ENCODE results near the gene PCDHGA8.
"Not testable (repeated sequence)": the region's sequence is repeated elsewhere in the genome, so short reads cannot be mapped to it uniquely, and the experiment has no call there.

The PCDHGA8 gene

GRCh38 chr5:141403387-141403786 lies 11.0 kb downstream of the PCDHGA8 start:
- DNase-seq: no peak

GRCh38 chr5:141407790-141408505 lies 15.5 kb downstream of the PCDHGA8 start, which contains the start of gene PCDHGB6:
Gene PCDHGB6 (plus strand): TSS chr5:141408021. CDS start chr5:141408203, 182 bp downstream.
- not testable (repeated sequence) for DNase-seq

DNA sequence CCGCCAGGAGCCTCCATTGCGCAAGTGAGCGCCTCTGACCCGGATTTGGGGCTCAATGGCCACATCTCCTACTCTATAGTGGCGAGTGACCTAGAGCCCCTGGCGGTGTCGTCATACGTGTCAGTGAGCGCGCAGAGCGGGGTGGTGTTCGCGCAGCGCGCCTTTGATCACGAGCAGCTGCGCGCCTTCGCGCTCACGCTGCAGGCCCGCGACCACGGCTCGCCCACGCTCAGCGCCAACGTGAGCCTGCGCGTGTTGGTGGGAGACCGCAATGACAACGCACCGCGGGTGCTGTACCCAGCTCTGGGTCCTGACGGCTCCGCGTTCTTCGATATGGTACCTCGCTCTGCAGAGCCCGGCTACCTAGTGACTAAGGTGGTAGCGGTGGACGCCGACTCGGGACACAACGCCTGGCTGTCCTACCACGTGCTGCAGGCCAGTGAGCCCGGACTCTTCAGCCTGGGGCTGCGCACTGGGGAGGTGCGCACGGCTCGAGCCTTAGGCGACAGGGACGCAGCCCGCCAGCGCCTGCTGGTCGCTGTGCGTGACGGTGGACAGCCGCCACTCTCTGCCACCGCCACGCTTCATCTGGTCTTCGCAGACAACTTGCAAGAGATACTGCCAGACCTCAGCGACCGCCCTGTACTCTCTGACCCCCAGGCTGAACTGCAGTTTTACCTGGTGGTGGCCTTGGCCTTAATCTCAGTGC lies 17.3 kb downstream of the PCDHGA8 start:
- DNase-seq: no peak

DNA sequence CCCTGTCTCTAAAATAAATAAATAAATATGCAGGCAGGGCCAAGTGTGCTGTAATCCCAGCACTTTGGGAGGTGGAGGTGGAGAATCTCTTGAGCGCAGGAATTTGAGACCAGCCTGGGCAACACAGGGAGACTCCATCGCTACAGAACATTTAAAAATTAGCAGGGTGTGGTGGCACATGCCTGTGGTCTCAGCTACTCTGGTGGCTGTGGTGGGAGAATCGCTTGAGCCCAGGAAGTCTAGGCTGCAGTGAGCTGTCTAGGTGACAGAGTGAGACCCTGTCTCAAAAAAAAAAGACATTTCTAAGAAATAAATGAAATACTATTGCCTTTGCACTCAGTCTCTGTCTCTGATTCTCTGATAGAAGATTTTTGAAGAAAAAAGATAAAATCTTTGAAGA lies 19.1 kb downstream of the PCDHGA8 start:
- DNase-seq: no peak

DNA sequence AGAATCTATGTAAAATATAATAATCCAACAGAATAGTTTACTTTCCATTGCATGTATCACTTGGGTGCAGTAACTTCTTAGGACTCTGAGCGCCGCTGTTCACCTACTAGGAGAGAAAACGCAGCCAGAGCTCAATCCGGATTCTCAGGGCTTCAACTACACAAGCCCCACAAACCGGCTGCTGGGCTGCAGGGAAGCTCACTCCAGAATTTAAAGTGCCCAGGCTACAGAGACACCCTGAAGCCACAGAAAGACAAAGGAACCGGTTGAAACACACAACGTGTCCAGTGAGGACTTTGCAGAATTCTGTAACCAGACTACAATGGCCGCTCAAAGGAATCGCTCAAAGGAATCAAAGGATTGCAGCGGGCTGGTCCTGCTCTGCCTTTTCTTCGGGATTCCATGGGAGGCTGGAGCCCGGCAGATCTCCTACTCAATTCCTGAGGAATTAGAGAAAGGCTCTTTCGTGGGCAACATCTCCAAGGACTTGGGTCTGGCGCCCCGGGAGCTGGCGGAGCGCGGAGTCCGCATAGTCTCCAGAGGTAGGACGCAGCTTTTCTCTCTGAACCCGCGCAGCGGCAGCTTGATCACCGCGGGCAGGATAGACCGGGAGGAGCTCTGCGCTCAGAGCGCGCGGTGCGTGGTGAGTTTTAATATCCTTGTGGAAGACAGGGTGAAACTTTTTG lies 20.6 kb downstream of the PCDHGA8 start, which contains the start of gene PCDHGA10:
Gene PCDHGA10 (plus strand): TSS at position 134 of the 686 bp plus-strand sequence. CDS start 189 bp downstream, at position 323.
- DNase-seq: no peak

GRCh38 chr5:141413540-141414069 lies 21.2 kb downstream of the PCDHGA8 start:
- DNase-seq: no peak

- DNase-seq: not testable (repeated sequence)
Measured at GRCh38 chr5:141414548-141415274, 22.3 kb downstream of the PCDHGA8 start.

DNA sequence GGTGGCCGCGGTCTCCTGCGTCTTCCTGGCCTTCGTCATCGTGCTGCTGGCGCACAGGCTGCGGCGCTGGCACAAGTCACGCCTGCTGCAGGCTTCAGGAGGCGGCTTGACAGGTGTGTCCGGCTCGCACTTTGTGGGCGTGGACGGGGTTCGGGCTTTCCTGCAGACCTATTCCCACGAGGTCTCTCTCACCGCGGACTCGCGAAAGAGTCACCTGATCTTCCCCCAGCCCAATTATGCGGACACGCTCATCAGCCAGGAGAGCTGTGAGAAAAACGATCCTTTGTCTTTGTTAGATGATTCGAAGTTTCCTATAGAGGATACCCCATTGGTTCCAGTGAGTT lies 22.8 kb downstream of the PCDHGA8 start:
- not testable (repeated sequence) for DNase-seq

DNA sequence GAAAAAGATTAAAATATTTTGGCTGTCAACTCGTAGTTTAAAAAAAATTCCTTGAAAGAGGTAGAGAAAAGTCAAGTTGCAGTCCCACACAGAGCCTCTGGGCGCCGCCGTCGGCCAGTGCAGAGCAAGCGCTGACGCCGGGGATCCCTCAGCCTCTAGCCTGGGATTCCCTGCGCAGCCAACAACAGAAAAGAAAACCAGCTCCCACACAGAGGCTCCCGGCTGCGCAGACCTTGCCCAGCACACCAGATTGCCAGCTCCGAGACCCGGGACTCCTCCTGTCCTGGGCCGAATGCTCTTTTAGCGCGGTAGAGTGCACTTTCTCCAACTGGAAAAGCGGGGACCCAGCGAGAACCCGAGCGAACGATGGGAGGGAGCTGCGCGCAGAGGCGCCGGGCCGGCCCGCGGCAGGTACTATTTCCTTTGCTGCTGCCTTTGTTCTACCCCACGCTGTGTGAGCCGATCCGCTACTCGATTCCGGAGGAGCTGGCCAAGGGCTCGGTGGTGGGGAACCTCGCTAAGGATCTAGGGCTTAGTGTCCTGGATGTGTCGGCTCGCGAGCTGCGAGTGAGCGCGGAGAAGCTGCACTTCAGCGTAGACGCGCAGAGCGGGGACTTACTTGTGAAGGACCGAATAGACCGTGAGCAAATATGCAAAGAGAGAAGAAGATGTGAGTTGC lies 25.2 kb downstream of the PCDHGA8 start, which contains the start of gene PCDHGB7:
Gene PCDHGB7 (plus strand): TSS at position 184 of the 679 bp plus-strand sequence. CDS start 183 bp downstream, at position 367.
- not testable (repeated sequence) for DNase-seq

GRCh38 chr5:141419074-141419880 lies 26.8 kb downstream of the PCDHGA8 start:
- DNase-seq: no peak

DNA sequence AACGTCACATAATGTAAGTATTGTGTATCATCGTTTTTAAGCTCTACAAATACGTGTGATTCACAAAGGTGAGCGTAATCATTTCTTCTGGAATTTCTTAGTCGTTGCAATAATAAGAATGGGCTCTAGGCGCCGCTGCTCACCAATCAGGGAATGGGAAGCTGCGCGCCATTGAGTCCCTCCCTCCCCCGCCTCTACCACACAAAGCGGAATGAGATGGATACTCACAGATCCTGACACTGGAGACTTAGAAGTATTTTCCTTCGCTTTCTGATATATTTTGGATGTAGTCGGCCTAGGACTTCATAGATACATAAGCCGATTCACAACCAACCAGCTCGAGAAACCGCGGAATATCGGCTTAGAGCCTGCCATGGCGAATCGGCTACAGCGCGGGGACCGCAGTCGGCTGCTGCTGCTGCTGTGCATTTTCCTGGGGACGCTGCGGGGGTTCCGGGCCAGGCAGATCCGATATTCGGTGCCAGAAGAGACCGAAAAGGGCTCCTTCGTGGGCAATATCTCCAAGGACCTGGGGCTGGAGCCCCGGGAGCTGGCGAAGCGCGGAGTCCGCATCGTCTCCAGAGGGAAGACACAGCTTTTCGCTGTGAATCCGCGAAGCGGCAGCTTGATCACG lies 28.5 kb downstream of the PCDHGA8 start, which contains the start of gene PCDHGA11:
Gene PCDHGA11 (plus strand): TSS at position 197 of the 634 bp plus-strand sequence. CDS start 177 bp downstream, at position 374.
- no peak for DNase-seq

DNA sequence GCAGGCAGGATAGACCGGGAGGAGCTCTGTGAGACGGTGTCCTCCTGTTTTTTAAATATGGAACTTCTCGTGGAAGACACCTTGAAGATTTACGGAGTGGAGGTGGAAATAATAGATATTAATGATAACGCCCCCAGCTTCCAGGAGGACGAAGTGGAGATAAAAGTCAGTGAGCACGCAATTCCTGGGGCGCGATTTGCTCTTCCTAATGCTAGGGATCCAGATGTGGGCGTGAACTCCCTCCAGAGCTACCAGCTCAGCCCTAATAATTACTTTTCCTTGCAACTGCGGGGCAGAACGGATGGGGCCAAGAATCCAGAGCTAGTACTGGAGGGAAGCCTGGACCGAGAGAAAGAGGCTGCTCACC lies 29.0 kb downstream of the PCDHGA8 start:
- DNase-seq: no peak

GRCh38 chr5:141422742-141423291 lies 30.4 kb downstream of the PCDHGA8 start:
- DNase-seq: no peak

GRCh38 chr5:141427783-141428426 lies 35.5 kb downstream of the PCDHGA8 start:
- DNase-seq: no peak

DNA sequence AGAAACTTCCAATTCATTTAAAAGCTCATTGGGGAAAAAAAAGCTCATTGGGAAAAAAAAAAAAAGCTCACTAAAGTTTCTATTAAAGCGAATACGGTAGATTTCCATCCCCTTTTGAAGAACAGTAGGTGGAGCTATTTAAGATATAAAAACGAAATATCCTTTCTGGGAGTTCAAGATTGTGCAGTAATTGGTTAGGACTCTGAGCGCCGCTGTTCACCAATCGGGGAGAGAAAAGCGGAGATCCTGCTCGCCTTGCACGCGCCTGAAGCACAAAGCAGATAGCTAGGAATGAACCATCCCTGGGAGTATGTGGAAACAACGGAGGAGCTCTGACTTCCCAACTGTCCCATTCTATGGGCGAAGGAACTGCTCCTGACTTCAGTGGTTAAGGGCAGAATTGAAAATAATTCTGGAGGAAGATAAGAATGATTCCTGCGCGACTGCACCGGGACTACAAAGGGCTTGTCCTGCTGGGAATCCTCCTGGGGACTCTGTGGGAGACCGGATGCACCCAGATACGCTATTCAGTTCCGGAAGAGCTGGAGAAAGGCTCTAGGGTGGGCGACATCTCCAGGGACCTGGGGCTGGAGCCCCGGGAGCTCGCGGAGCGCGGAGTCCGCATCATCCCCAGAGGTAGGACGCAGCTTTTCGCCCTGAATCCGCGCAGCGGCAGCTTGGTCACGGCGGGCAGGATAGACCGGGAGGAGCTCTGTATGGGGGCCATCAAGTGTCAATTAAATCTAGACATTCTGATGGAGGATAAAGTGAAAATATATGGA lies 38.1 kb downstream of the PCDHGA8 start, which contains the start of gene PCDHGA12:
Gene PCDHGA12 (plus strand): TSS at position 176 of the 782 bp plus-strand sequence. CDS start 253 bp downstream, at position 429.
- no peak for DNase-seq

GRCh38 chr5:141431286-141431685 lies 38.9 kb downstream of the PCDHGA8 start:
- no peak for DNase-seq

GRCh38 chr5:141432308-141432707 lies 39.9 kb downstream of the PCDHGA8 start:
- DNase-seq: not testable (repeated sequence)

GRCh38 chr5:141432726-141433125 lies 40.3 kb downstream of the PCDHGA8 start:
- DNase-seq: not testable (repeated sequence)

Data from COR-L47 (cell line).